ENCODE data around the gene IFNA8. TPM values are rescaled to one million over a fixed set of nuclear protein-coding genes. Genes with fewer than 3 reads are reported as not detected.

The IFNA8 gene
- polyA plus RNA-seq, 3 donors: not detected

DNA sequence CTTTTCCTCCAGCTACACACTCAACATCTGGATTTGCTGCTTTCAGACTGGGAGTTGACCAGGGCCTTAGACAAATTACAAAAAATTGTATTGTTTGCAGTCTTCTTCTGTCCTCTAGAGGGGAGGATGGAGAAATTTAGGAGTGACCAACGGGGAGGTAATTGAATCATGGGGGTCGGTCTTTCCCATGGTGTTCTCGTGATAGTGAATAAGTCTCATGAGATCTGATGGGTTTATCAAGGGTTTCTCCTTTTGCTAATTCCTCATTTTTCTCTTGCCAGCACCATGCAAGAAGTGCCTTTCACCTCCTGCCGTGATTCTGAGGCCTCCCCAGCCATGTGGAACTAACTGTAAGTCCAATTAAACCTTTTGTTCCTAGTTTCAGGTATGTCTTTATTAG is 4.2 kb downstream of the IFNA8 start:
- 83% methylated on average over 2 of the region's 4 CpGs for WGBS (ENCODE audit: insufficient coverage)
- Histone ChIP-seq H3K36me3 (replicated peaks in 1 of 2; ENCODE audit: control insufficient read depth in 1 of 2, insufficient read depth in 2 of 2, low read length in 2 of 2) (no peaks in the 10 kb centered on the region), H3K4me1 (ENCODE audit: control insufficient read depth in 1 of 2, insufficient read depth in 2 of 2, low read length in 2 of 2) (peaks cover 0 to 6% of the 10 kb centered on the region in 2 donors), H4K20me1 (ENCODE audit: insufficient read depth, low read length) (no peaks in the 10 kb centered on the region), H2AFZ (ENCODE audit: insufficient read depth, low read depth, low read length, poor library complexity, severe bottlenecking) (no peak overlapping the region), H3K9me3 (replicated peaks in 1 of 2; ENCODE audit: control insufficient read depth in 1 of 2, insufficient read depth in 1 of 2, low read length in 2 of 2) (no peaks in the 10 kb centered on the region), H3K79me2 (ENCODE audit: insufficient read depth, low read length) (no peaks in the 10 kb centered on the region), H3K9ac (ENCODE audit: insufficient read depth, low read length, poor library complexity, severe bottlenecking) (no peak overlapping the region), H3K4me3 (replicated peaks in 1 of 3; ENCODE audit: low read depth in 2 of 3, low read length in 3 of 3) (no peak overlapping the region), H3K27ac (ENCODE audit: low read depth in 1 of 2, low read length in 2 of 2) (no peak overlapping the region), H3K27me3 (ENCODE audit: control insufficient read depth in 2 of 2, insufficient read depth in 2 of 2, low read length in 2 of 2) (no peaks in the 10 kb centered on the region), H3K4me2 (replicated peaks; ENCODE audit: extremely low read depth, low read length, poor library complexity, severe bottlenecking) (no peak overlapping the region)
- no peaks in the 10 kb centered on the region for H3K9me3 Mint-ChIP-seq
- intact Hi-C loops (cut with micrococcal nuclease): no loop called here
- no peak overlapping the region for H3K4me3 Mint-ChIP-seq
- H3K27ac Mint-ChIP-seq: no peak overlapping the region
- H3K27me3 Mint-ChIP-seq (ENCODE audit: low read depth in 3 of 3): peaks cover 1 to 3% (median 2%) of the 10 kb centered on the region in 3 donors
- DNase-seq: no peak
- H3K4me1 Mint-ChIP-seq: peaks cover 20% of the 10 kb centered on the region
- TF ChIP-seq CTCF (IDR thresholded peaks at IDR 0.05): no peak
- no peaks in the 10 kb centered on the region for H3K36me3 Mint-ChIP-seq

- no peak overlapping the region for H2AFZ ChIP-seq (ENCODE audit: insufficient read depth, low read depth, low read length, poor library complexity, severe bottlenecking)
- H3K4me3 ChIP-seq (replicated peaks in 1 of 3; ENCODE audit: low read depth in 2 of 3, low read length in 3 of 3): no peak overlapping the region
- H3K9me3 ChIP-seq (replicated peaks in 1 of 2; ENCODE audit: control insufficient read depth in 1 of 2, insufficient read depth in 1 of 2, low read length in 2 of 2): no peaks in the 10 kb centered on the region
- H3K4me1 ChIP-seq (ENCODE audit: control insufficient read depth in 1 of 2, insufficient read depth in 2 of 2, low read length in 2 of 2): peaks cover 0 to 6% of the 10 kb centered on the region in 2 donors
- Mint-ChIP-seq H3K27ac (no peak overlapping the region), H3K4me1 (peaks cover 20% of the 10 kb centered on the region), H3K36me3 (no peaks in the 10 kb centered on the region), H3K4me3 (no peak overlapping the region), H3K9me3 (no peaks in the 10 kb centered on the region), H3K27me3 (ENCODE audit: low read depth in 3 of 3) (peaks cover 1 to 3% (median 2%) of the 10 kb centered on the region in 3 donors)
- H4K20me1 ChIP-seq (ENCODE audit: insufficient read depth, low read length): no peaks in the 10 kb centered on the region
- DNase-seq: no peak
- H3K79me2 ChIP-seq (ENCODE audit: insufficient read depth, low read length): no peaks in the 10 kb centered on the region
- H3K36me3 ChIP-seq (replicated peaks in 1 of 2; ENCODE audit: control insufficient read depth in 1 of 2, insufficient read depth in 2 of 2, low read length in 2 of 2): no peaks in the 10 kb centered on the region
- peak; percentile 19 for TF ChIP-seq CTCF (IDR thresholded peaks at IDR 0.05)
- no peak overlapping the region for H3K27ac ChIP-seq (ENCODE audit: low read depth in 1 of 2, low read length in 2 of 2)
- 50% methylated on average over 2 of the region's 5 CpGs for WGBS (ENCODE audit: insufficient coverage)
- intact Hi-C loops (cut with micrococcal nuclease): no loop called here
- H3K4me2 ChIP-seq (replicated peaks; ENCODE audit: extremely low read depth, low read length, poor library complexity, severe bottlenecking): no peak overlapping the region
- no peaks in the 10 kb centered on the region for H3K27me3 ChIP-seq (ENCODE audit: control insufficient read depth in 2 of 2, insufficient read depth in 2 of 2, low read length in 2 of 2)
- no peak overlapping the region for H3K9ac ChIP-seq (ENCODE audit: insufficient read depth, low read length, poor library complexity, severe bottlenecking)
Observed at GRCh38 chr9:21413624-21414023, 4.7 kb downstream of the IFNA8 start.

Measured in CD14-positive monocyte (primary cell).